Left lobe of liver (tissue), 2 donors: ENCODE results near the gene DCUN1D4. TPM values are rescaled to one million over a fixed set of nuclear protein-coding genes. Genes with fewer than 3 reads are reported as not detected.

ENCODE experiments used
- ATAC-seq: fragments of 200-7000 bp; cut with Tn5 transposase; one replicate; pipeline ENCODE4 v1.9.1; 2020; ENCODE audit warnings: mild to moderate bottlenecking, moderate library complexity
- DNase-seq: peaks from one replicate; pipeline ENCODE4 v3.0.0-alpha.2; 2020; ENCODE audit warnings: low spot score
- total RNA-seq: library from RNA; stranded (reverse); gene quantifications from one replicate; pipeline ENCODE4 v1.2.1, GENCODE V29; 2021
- donor health status: DM: no; HTN: no; CAD: no; lungs with moderate emphysema.
- donor health status: DM: no; HTN: yes; CAD: no.

DCUN1D4 gene
- total RNA-seq, 1 donor from 2014 or later, result 43.8 TPM

DNA sequence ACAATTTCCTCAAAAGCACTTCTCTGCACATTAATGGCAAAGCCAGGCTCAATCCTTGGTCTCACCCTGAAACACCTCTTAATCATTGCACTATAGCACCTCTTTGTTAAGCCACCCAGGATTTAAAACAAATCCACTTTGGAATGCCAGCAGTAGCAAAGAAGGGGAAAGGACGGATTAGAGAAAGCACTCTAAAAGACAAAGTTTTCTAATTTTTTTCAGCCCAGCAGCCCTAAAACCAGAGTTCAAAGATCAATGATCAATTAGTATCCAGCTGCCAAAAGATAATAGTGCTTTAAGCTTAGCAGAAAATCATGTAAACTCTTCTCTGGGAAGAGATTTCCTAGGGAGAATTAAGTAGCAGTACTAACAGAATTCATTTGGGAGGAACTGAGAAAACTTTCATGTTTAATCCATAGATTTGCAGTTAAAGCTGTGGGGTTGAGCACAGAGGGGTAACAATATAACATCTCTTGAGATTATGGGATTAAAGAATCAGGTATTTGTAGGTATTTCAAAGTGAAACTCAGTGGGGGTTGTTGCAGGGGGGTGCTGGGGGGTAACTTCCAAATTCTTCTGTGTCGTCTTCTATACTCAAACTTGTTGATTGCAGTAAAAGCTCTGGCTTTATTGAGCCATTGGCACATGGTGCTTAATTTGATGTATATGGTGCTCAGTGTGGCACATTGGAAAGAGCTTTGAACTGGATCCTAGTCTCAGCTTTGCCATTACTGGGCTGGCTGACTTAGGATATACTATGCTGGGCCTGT, 115.4 kb downstream of the DCUN1D4 start:
- peak; percentile 19 for ATAC-seq

GRCh38 chr4:51960486-51960885, 117.5 kb downstream of the DCUN1D4 start:
- ATAC-seq (no peak), DNase-seq (no peak)

More for the DNA sequence above, 115.4 kb downstream of the DCUN1D4 start:
- DNase-seq, result no peak

GRCh38 chr4:51963841-51964517, 121.0 kb downstream of the DCUN1D4 start:
- ATAC-seq (peak; percentile 49), DNase-seq (no peak)

GRCh38 chr4:51965862-51966261, 122.9 kb downstream of the DCUN1D4 start:
- ATAC-seq (no peak), DNase-seq (no peak)

Other genes with a start within 250 kb of the DCUN1D4 start
- gene LRRC66, start 177.2 kb downstream of the DCUN1D4 start, total RNA-seq, result 0.18 TPM
- 8.6 TPM for gene SGCB, start 195.1 kb downstream of the DCUN1D4 start, total RNA-seq
- gene SPATA18, start 208.2 kb downstream of the DCUN1D4 start, total RNA-seq, result 2.5 TPM